Skeletal muscle tissue (tissue), 4 donors: Measurements from ENCODE around the gene MIDN. TPM values are rescaled to one million over a fixed set of nuclear protein-coding genes. Genes with fewer than 3 reads are reported as not detected.
"Not testable (repeated sequence)": the region's sequence is repeated elsewhere in the genome, so short reads cannot be mapped to it uniquely, and the experiment has no call there.

Experiments used
- H3K27ac ChIP-seq: one replicate; pipeline ENCODE4 v1.7.0; 2013; ENCODE audit warnings: mild to moderate bottlenecking, low read depth, low read length, inconsistent platforms
- H3K27me3 ChIP-seq, 3 donors: one replicate each; pipeline ENCODE4 v1.7.0; 2013; ENCODE audit warnings: low read length in 3 of 3; ENCODE audit not compliant: control insufficient read depth in 3 of 3, insufficient read depth in 3 of 3
- H3K36me3 ChIP-seq, 3 donors: one replicate each; pipeline ENCODE4 v1.7.0; 2013; ENCODE audit warnings: low read length in 3 of 3; ENCODE audit not compliant: control insufficient read depth in 3 of 3, insufficient read depth in 3 of 3
- H3K4me1 ChIP-seq, 3 donors: one replicate each; pipeline ENCODE4 v1.7.0; 2013; ENCODE audit warnings: low read length in 3 of 3, mild to moderate bottlenecking in 3 of 3; ENCODE audit not compliant: control insufficient read depth in 3 of 3, insufficient read depth in 3 of 3
- H3K4me3 ChIP-seq, 3 donors: one replicate each; pipeline ENCODE4 v1.7.0; 2013; ENCODE audit warnings: low read length in 3 of 3
- H3K9ac ChIP-seq, 3 donors: one replicate each; pipeline ENCODE4 v1.7.0; 2013; ENCODE audit warnings: low read length in 3 of 3, mild to moderate bottlenecking in 3 of 3, moderate library complexity in 2 of 3, low read depth in 1 of 3
- H3K9me3 ChIP-seq, 3 donors: one replicate each; pipeline ENCODE4 v1.7.0; 2013; ENCODE audit warnings: low read length in 3 of 3; ENCODE audit not compliant: control insufficient read depth in 3 of 3
- total RNA-seq: library from RNA; depleted of rRNA; stranded (reverse); fragments of >200 nt; gene quantifications from one replicate; pipeline ENCODE4 v1.2.3, GENCODE V29; 2014
- donor health status: Osteomylitis.

The MIDN gene
- 5.2 TPM for total RNA-seq

DNA sequence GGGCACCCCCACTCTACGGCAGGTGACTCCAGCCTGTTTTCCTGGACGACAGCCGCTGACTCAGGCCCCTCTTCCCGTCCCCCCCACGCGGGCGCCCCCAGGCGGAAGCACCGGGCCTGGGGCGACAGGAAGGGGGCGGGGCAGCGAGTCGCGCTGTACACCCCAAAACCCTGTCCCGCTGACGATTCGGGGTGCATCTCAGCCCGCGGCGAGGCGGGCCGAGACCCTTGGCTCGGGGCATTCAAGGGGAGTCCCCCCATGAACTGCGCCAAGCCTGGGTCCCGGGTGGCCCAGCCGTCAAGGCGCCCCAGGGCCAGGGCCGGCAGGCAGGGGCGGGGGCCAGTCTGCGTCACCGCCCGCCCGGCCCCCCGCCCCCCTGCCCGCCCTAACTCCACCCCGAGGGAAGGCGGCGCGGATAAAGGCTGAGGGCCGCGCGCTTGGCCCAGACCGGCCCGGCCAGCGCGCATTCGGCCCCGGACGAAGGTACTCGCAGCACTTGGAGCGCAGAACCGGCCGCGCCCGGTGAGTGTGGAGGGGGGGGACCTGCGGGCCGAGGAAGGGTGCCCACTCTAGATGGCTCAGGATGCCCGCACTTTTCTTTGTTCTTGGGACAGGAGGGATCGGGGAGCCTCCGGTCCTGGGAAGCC is at the start of gene MIDN:
Gene MIDN, plus strand, starts transcription at position 445 of the 647 bp plus-strand sequence. CDS start 1,714 bp downstream, outside the sequence.
- Histone ChIP-seq H3K9me3 (no peaks in the 10 kb centered on the region), H3K4me3 (peak within 1 kb of the TSS; percentile 56 to 79 (median 72)), H3K4me1 (peaks cover 47 to 63% (median 61%) of the 10 kb centered on the region in 3 donors), H3K36me3 (peaks cover 0 to 9% (median 1%) of the 10 kb centered on the region in 3 donors), H3K27ac (peak within 1 kb of the TSS; percentile 100), H3K27me3 (no peaks in the 10 kb centered on the region), H3K9ac (peak within 1 kb of the TSS; percentile 88 to 94 (median 90))

DNA sequence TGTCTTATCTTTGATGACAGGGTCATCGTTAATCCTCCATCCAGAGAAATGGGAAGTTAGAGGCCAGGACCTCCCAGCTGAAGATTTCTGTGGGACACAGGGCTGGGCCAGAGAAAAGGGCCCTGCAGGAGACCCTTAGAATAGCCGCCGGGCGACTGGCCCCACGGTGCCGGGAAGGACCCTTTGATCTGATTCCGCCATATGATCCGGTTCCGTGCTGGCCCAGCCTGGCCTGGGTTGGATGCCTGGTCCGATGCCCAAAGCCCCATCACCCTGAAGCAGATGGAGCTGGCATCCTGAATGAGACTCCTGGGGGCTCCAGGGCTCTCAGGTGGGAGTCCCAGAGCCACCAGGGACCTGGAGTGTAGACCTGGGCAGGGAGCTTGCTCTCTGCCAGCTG is 48.9 kb upstream of the MIDN start:
- Histone ChIP-seq H3K4me3 (no peak overlapping the region), H3K9ac (no peak overlapping the region), H3K36me3 (no peaks in the 10 kb centered on the region), H3K9me3 (no peaks in the 10 kb centered on the region), H3K4me1 (no peaks in the 10 kb centered on the region), H3K27me3 (no peaks in the 10 kb centered on the region), H3K27ac (no peak overlapping the region)

DNA sequence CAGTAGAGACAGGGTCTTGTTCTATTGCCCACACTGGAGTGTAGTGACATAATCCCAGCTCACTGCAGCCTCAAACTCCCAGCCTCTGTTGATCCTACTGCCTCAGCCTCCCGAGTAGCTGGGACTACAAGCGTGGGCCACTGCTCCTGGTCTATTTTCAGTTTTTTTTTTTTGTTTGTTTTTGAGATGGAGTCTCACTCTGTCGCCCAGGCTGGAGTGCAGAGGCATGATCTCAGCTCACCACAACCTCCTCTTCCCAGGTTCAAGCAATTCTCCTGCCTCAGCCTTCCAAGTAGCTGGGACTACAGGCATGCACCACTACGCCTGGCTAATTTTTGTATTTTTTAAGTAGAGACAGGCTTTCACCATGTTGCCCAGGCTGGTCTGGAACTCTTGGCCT is 47.8 kb upstream of the MIDN start:
- not testable (repeated sequence) for H3K27me3 ChIP-seq, H3K4me1 ChIP-seq

DNA sequence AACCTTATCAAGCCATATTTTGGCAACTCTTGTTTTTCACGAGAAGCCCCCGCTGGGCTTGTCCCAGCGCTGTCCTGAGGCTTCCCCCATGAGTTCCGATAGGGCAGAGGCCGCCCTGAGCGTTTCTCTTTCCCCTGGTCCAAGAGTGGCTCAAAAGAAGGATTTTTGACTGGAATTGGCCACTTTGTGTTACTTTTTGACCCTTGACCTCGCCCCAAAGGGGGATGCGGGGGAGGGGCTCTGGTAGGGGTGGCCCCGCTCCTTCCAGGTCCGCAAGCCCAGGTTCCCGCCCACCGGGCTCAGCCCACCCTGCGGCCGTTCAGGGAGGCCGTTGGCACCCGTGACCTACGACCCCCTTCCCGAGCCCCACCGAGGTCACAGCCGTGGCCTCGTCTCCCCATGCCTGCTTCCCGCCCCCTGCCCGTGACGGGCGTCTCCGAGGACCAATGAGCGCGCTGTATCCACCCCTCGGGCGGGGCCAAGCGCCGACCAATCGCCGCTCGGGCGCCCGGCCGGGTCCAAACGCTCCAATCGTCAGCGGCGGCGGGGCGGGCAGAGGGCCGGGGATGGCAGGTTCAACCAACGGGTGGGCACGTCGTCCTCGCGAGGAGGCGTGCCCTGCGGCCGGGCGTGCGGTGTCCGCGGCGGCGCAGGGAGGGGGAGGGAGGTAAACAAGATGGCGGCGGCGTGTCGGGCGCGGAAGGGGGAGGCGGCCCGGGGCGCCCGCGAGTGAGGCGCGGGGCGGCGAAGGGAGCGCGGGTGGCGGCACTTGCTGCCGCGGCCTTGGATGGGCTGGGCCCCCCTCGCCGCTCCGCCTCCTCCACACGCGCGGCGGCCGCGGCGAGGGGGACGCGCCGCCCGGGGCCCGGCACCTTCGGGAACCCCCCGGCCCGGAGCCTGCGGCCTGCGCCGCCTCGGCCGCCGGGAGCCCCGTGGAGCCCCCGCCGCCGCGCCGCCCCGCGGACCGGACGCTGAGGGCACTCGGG is 43.0 kb upstream of the MIDN start, which contains the start of gene STK11:
Gene STK11, plus strand, starts transcription at position 665 of the 986 bp plus-strand sequence. CDS start 1,136 bp downstream, outside the sequence.
- H3K4me3 ChIP-seq = peak within 1 kb of the TSS; percentile 79 to 98 (median 89)
- H3K27ac ChIP-seq = peak within 1 kb of the TSS; percentile 89
- peaks cover 3 to 4% (median 4%) of the 10 kb centered on the region in 3 donors for H3K36me3 ChIP-seq
- H3K9ac ChIP-seq = peak within 1 kb of the TSS; percentile 88 to 98 (median 95)
- no peaks in the 10 kb centered on the region for H3K9me3 ChIP-seq
- peaks cover 32 to 40% (median 35%) of the 10 kb centered on the region in 3 donors for H3K4me1 ChIP-seq
- H3K27me3 ChIP-seq = no peaks in the 10 kb centered on the region

More for the DNA sequence above, 47.8 kb upstream of the MIDN start:
- H3K36me3 ChIP-seq, H3K9me3 ChIP-seq, H3K4me3 ChIP-seq, H3K27ac ChIP-seq, H3K9ac ChIP-seq: not testable (repeated sequence)

DNA sequence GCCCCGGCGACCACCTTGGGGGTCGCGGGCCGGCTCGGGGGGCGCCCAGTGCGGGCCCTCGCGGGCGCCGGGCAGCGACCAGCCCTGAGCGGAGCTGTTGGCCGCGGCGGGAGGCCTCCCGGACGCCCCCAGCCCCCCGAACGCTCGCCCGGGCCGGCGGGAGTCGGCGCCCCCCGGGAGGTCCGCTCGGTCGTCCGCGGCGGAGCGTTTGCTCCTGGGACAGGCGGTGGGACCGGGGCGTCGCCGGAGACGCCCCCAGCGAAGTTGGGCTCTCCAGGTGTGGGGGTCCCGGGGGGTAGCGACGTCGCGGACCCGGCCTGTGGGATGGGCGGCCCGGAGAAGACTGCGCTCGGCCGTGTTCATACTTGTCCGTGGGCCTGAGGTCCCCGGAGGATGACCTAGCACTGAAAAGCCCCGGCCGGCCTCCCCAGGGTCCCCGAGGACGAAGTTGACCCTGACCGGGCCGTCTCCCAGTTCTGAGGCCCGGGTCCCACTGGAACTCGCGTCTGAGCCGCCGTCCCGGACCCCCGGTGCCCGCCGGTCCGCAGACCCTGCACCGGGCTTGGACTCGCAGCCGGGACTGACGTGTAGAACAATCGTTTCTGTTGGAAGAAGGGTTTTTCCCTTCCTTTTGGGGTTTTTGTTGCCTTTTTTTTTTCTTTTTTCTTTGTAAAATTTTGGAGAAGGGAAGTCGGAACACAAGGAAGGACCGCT is 42.1 kb upstream of the MIDN start:
- H3K4me3 ChIP-seq = peak overlapping the region; percentile 79 to 98 (median 89)
- H3K9me3 ChIP-seq = no peaks in the 10 kb centered on the region
- peak overlapping the region; percentile 88 to 98 (median 95) for H3K9ac ChIP-seq
- peaks cover 33 to 47% (median 39%) of the 10 kb centered on the region in 3 donors for H3K4me1 ChIP-seq
- H3K27me3 ChIP-seq = no peaks in the 10 kb centered on the region
- peaks cover 3 to 4% (median 4%) of the 10 kb centered on the region in 3 donors for H3K36me3 ChIP-seq
- H3K27ac ChIP-seq = peak overlapping the region; percentile 89

DNA sequence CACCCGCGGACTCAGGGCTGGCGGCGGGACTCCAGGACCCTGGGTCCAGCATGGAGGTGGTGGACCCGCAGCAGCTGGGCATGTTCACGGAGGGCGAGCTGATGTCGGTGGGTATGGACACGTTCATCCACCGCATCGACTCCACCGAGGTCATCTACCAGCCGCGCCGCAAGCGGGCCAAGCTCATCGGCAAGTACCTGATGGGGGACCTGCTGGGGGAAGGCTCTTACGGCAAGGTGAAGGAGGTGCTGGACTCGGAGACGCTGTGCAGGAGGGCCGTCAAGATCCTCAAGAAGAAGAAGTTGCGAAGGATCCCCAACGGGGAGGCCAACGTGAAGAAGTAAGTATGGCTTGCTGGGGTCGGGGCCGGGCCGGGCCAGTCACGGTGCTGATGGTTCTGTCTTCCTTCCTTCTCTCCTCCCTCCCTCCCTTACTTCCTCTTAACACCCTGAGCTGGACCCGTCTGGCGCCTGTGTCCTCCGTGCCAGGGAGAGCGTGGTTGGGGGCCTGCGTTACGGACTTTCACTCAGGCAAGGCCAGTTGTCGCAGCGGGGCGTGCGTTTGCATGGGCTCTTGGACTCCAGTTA is 41.4 kb upstream of the MIDN start:
- H3K27me3 ChIP-seq = no peaks in the 10 kb centered on the region
- H3K4me3 ChIP-seq = peak overlapping the region; percentile 79 to 98 (median 89)
- H3K9ac ChIP-seq = peak overlapping the region; percentile 88 to 98 (median 95)
- H3K27ac ChIP-seq = peak overlapping the region; percentile 89
- peaks cover 39 to 53% (median 45%) of the 10 kb centered on the region in 3 donors for H3K4me1 ChIP-seq
- H3K9me3 ChIP-seq = no peaks in the 10 kb centered on the region
- H3K36me3 ChIP-seq = peaks cover 3 to 4% (median 4%) of the 10 kb centered on the region in 3 donors

DNA sequence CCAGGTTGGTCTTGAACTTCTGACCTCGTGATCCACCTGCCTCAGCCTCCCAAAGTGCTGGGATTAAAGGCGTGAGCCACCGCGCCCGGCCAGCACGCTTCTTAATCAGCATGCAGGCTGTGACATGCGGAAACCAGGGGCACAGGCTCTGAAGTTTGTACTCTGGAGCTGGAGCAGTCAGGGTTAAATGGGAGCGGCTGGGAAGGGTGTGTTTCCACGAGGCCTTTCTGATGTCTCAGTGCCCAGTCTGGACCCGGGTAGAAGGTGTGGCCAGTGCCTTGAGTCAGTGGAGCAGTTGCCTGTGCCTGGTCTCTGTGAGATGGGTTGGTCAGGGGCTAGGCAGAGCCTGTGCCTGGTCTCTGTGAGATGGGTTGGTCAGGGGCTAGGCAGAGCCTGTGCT is 39.6 kb upstream of the MIDN start:
- not testable (repeated sequence) for H3K36me3 ChIP-seq, H3K9me3 ChIP-seq, H3K27me3 ChIP-seq
- Histone ChIP-seq H3K4me1 (peaks cover 51 to 67% (median 62%) of the 10 kb centered on the region in 3 donors), H3K9ac (peak overlapping the region in 2 of 3 donors; percentile 23 to 64), H3K27ac (peak overlapping the region; percentile 60), H3K4me3 (peak overlapping the region in 2 of 3 donors; percentile 35 to 36)

DNA sequence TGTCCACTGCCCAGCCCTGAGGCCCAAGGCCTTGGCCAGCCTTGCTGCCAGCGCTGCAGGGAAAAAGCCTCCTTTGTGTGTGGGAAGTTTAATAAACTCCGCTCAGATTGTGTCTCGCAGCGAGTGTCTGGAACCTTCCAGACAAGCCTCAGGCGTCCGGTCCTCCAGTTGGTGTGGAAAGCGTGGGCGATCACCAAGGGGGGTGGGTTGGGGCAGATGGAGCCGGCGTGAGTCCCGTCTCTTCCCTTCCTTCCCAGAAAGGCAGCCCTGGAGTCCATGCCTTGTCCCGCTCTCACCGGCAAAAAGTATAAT is 38.2 kb upstream of the MIDN start:
- peaks cover 3 to 4% (median 4%) of the 10 kb centered on the region in 3 donors for H3K36me3 ChIP-seq
- H3K9me3 ChIP-seq = no peaks in the 10 kb centered on the region
- H3K9ac ChIP-seq = peak overlapping the region in 2 of 3 donors; percentile 33 to 64
- H3K4me3 ChIP-seq = peak overlapping the region in 1 of 3 donors; percentile 31
- peak overlapping the region; percentile 97 for H3K27ac ChIP-seq
- H3K4me1 ChIP-seq = peaks cover 61 to 77% (median 73%) of the 10 kb centered on the region in 3 donors
- no peaks in the 10 kb centered on the region for H3K27me3 ChIP-seq
